Measurements from ENCODE around the gene TLCD2. TPM values are rescaled to one million over a fixed set of nuclear protein-coding genes. Genes with fewer than 3 reads are reported as not detected.

The TLCD2 gene
- total RNA-seq, 1 donor: 4.7 TPM

DNA sequence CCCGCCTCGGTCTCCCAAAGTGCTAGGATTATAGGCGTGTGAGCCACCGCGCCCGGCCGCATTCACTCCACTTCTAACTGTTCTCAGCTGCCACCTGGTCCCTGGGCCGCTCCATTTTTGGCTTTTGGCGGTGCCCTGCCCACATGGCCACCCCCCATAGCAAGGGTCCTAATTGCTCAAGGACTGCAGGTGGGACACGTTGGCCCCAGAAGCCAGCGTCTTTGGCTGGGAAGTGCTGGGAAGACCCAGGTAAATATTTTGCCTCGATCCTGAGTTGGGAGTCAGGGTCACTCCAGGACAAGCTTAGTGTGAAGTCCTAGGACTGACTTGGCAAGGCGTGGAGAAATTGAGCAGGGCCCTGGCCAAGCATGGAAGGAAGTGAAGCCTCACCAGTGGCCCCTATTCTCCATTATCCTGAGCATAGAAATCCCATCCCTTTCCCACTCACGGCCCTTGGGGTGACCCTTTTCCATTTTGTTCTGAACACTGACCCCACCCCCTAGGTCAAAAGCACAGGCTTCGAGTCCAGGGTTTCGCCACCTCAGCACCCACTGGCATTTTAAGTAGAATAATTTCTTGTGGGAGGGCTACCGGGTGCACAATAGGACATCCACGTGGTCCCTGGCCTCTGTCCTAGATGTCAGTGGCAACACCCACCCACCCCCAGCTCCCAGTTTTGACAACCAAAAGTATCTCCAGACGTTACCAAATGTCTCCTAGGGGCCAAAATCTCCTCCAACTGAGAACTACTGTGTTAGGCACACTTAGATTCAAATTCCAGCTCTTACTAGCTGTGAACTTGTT, 8.4 kb upstream of the TLCD2 start:
- H3K27me3 ChIP-seq (ENCODE audit: insufficient read depth, low read length): no peaks in the 10 kb centered on the region
- peaks cover 16% of the 10 kb centered on the region for H4K20me1 ChIP-seq (ENCODE audit: insufficient read depth, low read length)
- H3K4me3 ChIP-seq (ENCODE audit: insufficient read depth, low read length): no peak overlapping the region
- peak overlapping the region; percentile 35 for H2AFZ ChIP-seq (ENCODE audit: low read length)
- H3K9me3 ChIP-seq (ENCODE audit: low read depth, low read length): no peaks in the 10 kb centered on the region
- peak overlapping the region; percentile 98 for H3K27ac ChIP-seq (ENCODE audit: low read depth, low read length)
- peaks cover 27% of the 10 kb centered on the region for H3K4me1 ChIP-seq (ENCODE audit: insufficient read depth, low read length)
- H3K4me2 ChIP-seq (ENCODE audit: insufficient read depth, low read length): no peak overlapping the region
- TF ChIP-seq, protein P1, sequence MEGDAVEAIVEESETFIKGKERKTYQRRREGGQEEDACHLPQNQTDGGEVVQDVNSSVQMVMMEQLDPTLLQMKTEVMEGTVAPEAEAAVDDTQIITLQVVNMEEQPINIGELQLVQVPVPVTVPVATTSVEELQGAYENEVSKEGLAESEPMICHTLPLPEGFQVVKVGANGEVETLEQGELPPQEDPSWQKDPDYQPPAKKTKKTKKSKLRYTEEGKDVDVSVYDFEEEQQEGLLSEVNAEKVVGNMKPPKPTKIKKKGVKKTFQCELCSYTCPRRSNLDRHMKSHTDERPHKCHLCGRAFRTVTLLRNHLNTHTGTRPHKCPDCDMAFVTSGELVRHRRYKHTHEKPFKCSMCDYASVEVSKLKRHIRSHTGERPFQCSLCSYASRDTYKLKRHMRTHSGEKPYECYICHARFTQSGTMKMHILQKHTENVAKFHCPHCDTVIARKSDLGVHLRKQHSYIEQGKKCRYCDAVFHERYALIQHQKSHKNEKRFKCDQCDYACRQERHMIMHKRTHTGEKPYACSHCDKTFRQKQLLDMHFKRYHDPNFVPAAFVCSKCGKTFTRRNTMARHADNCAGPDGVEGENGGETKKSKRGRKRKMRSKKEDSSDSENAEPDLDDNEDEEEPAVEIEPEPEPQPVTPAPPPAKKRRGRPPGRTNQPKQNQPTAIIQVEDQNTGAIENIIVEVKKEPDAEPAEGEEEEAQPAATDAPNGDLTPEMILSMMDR (IDR thresholded peaks at IDR 0.05; ENCODE audit: extremely low read depth, low read depth, low read length): no peak
- peaks cover 8% of the 10 kb centered on the region for H3K36me3 ChIP-seq (ENCODE audit: insufficient read depth, low read length)
- H3K79me2 ChIP-seq (ENCODE audit: insufficient read depth, low read length): peaks cover 22% of the 10 kb centered on the region
- peak; percentile 51 for DNase-seq (ENCODE audit: insufficient read length, low spot score, missing footprints)

DNA sequence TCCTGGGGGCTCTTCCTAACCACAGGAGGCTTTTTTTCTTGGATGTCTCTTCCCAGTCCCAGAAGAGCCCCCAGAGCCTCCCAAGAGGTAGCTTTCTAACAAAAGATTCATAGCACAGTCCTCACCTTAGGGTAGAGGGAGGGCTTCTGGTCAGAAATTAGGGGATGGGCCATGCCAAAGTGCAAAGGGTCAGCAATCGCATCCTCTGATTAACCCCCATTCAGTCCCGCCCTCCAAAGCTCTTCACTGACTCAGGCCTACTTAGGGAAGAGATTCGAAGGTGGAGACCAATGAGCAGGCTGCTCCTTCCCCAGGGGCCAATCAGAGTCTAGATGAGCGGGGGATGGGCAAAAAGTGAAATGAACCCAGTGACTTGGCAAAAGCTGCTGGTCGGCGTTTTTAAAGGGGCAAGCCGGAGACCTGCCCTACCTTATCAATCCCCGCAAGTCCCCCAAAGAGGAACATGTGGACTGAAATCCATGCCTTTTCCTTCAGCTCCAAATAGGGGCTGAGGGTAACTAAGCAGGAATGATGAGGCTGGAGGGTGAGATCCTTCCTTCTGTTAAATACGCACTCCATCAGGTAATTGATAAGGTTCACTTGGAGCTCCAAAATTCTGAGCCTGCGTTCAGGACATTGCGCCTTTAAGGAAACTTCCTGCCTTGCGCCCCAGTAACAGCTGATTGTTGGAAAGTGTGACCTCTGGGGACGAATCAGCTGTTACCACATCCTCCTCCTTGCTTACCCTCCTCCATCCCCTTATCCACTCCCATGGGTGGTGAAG, 6.9 kb upstream of the TLCD2 start:
- Histone ChIP-seq H4K20me1 (ENCODE audit: insufficient read depth, low read length) (peaks cover 31% of the 10 kb centered on the region), H3K27me3 (ENCODE audit: insufficient read depth, low read length) (no peaks in the 10 kb centered on the region), H3K4me3 (ENCODE audit: insufficient read depth, low read length) (peak overlapping the region; percentile 77), H3K4me1 (ENCODE audit: insufficient read depth, low read length) (peaks cover 37% of the 10 kb centered on the region), H3K4me2 (ENCODE audit: insufficient read depth, low read length) (peak overlapping the region; percentile 88), H3K79me2 (ENCODE audit: insufficient read depth, low read length) (peaks cover 36% of the 10 kb centered on the region), H3K36me3 (ENCODE audit: insufficient read depth, low read length) (peaks cover 23% of the 10 kb centered on the region), H3K9me3 (ENCODE audit: low read depth, low read length) (no peaks in the 10 kb centered on the region), H3K27ac (ENCODE audit: low read depth, low read length) (peak overlapping the region; percentile 98), H2AFZ (ENCODE audit: low read length) (peak overlapping the region; percentile 66)
- peak; percentile 99 for DNase-seq (ENCODE audit: insufficient read length, low spot score, missing footprints)
- TF ChIP-seq, protein P1 (IDR thresholded peaks at IDR 0.05; ENCODE audit: extremely low read depth, low read depth, low read length): no peak

DNA sequence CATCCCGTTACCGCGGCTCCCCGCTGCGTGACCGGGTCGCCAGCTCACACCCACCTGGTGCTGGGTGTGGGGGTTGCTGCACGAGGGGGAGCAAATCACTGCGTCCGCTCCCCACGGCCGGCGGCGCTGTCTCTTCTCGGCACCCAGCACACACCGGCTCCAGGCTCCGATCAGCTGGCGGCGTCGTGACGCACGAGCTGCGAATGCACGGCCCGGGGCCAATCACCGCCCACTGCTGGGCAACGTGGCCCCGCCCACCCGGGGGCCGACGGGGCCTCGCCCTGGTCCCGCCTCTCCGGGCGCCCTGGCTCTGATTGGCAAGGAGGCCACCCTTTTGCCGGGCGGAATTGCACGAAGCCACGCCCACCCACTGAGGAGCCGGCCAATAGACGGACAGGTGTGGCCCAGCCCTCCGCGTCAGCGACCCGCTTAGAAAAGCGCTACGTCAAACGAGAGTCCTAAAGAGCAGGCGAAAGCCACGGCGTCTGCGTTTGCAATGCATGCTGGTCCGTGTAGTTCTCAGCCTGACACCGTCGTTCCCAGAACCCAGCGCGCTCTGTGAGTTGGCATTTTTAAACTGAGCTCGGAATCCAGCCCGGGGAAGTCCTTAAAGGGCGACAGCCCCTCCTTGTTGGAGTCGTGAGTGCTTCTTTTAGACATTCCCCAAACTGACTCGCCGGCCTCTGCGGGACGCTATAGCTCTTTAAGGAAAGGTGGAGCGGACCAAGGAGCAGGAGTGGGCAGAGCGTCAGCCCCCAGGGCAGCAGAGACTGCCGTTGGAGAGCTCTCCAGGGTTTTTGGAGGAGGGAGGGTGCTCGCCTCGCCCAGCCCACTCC, 6.1 kb upstream of the TLCD2 start:
- Histone ChIP-seq H3K4me3 (ENCODE audit: insufficient read depth, low read length) (peak overlapping the region; percentile 93), H3K36me3 (ENCODE audit: insufficient read depth, low read length) (peaks cover 30% of the 10 kb centered on the region), H3K4me1 (ENCODE audit: insufficient read depth, low read length) (peaks cover 45% of the 10 kb centered on the region), H3K79me2 (ENCODE audit: insufficient read depth, low read length) (peaks cover 42% of the 10 kb centered on the region), H3K9me3 (ENCODE audit: low read depth, low read length) (no peaks in the 10 kb centered on the region), H4K20me1 (ENCODE audit: insufficient read depth, low read length) (peaks cover 39% of the 10 kb centered on the region), H3K27ac (ENCODE audit: low read depth, low read length) (peak overlapping the region; percentile 98), H2AFZ (ENCODE audit: low read length) (peak overlapping the region; percentile 43), H3K27me3 (ENCODE audit: insufficient read depth, low read length) (no peaks in the 10 kb centered on the region), H3K4me2 (ENCODE audit: insufficient read depth, low read length) (peak overlapping the region; percentile 88)
- TF ChIP-seq, protein P1 (IDR thresholded peaks at IDR 0.05; ENCODE audit: extremely low read depth, low read depth, low read length): peak; percentile 23
- DNase-seq (ENCODE audit: insufficient read length, low spot score, missing footprints): peak; percentile 99
